GM10847 (cell line): ENCODE results near the gene DGKI.

Source experiments
- POLR2A ChIP-seq: IDR thresholded peaks from 2 replicates; pipeline ENCODE4 v1.6.1; 2011; ENCODE audit not compliant: insufficient read length; ENCODE audit errors: extremely low read depth

DGKI gene

DNA sequence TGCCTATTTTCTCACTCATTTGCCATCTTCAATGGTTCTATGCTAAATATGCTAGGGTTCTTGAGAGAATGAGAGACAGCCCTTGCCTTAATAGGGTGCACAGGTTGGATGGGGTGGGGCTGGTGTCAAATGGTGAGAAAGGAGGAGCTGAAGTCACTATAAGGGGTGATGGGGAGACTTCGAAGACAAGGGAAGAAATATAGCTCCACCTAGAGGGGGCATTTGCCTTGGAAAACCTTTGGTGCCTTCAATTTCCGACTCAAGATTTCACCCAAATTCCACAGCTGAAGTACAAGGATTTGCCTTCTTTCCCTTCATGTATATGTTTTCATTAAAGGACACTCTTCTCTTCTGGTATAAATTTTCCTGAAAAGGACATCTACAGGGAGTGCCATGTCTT, 508.9 kb downstream of the DGKI start:
- TF ChIP-seq POLR2A = no peak

DNA sequence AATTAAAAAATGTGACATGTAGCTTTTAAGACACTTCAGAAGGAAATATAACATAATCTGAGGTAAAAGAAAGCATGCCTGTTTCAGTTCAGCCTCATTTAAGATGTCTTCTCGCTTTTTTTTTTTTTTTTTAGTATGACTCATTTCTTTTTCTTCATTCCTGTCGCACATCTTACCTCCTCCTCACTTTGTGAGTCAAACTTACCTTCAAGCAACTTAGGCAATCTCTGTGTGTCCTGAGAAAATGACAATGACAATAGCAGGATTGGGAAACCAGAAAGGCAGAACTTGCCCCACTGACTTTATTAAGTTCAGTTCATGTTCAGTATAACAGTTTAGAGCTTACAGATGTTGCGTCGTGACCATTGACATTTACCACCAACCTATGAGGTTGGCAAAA, 511.0 kb downstream of the DGKI start:
- TF ChIP-seq POLR2A = no peak

DNA sequence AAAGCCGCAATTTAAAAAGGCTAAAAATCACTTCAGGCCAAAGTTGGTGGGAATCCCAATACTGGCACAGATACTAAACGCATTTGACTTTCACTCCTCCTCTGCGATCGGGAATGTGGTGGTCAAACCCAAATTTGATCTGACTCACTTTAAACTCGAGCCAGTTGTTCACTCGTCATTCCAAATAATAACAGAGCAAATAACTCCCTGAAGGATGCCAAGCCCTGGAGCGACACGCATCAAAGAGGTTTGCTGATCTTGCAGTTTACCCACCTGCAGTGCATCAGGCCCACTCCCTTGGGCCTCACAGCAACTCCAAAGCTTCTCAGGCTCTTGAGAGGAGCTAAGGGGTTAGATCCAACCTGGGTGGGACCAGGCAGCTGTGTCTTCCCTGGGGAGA, 515.4 kb downstream of the DGKI start:
- no peak for TF ChIP-seq POLR2A
